ENCODE data around the gene CEBPG.

Gene CEBPG

GRCh38 chr19:33355535-33355934 is 18.0 kb upstream of the CEBPG start:
- no peak for FAIRE-seq

- no peak for FAIRE-seq
These were observed 16.0 kb upstream of the CEBPG start for GRCh38 chr19:33357556-33357955.

- FAIRE-seq = no peak
These were observed 15.1 kb upstream of the CEBPG start for GRCh38 chr19:33358408-33358807.

- no peak for FAIRE-seq
These were observed 13.9 kb upstream of the CEBPG start for GRCh38 chr19:33359581-33359980.

- FAIRE-seq = no peak
These were observed 10.8 kb upstream of the CEBPG start for GRCh38 chr19:33362508-33363228.

GRCh38 chr19:33363476-33363875 is 10.0 kb upstream of the CEBPG start:
- FAIRE-seq = no peak

- FAIRE-seq = no peak
These were observed 7.8 kb upstream of the CEBPG start for GRCh38 chr19:33365691-33366090.

GRCh38 chr19:33366127-33366526 is 7.4 kb upstream of the CEBPG start:
- FAIRE-seq = no peak

GRCh38 chr19:33366897-33367296 is 6.6 kb upstream of the CEBPG start:
- no peak for FAIRE-seq

GRCh38 chr19:33368074-33368864 is 5.2 kb upstream of the CEBPG start:
- no peak for FAIRE-seq

- no peak for FAIRE-seq
These were observed 2.7 kb upstream of the CEBPG start for GRCh38 chr19:33370783-33371182.

- FAIRE-seq = no peak
These were observed 766 bp downstream of the CEBPG start for GRCh38 chr19:33374236-33374714.

GRCh38 chr19:33375156-33375836 is 1.8 kb downstream of the CEBPG start:
- FAIRE-seq = no peak

- no peak for FAIRE-seq
These were observed 2.3 kb downstream of the CEBPG start for GRCh38 chr19:33375837-33376159.

- no peak for FAIRE-seq
These were observed 2.9 kb downstream of the CEBPG start for GRCh38 chr19:33376423-33376822.

- no peak for FAIRE-seq
These were observed 3.5 kb downstream of the CEBPG start for GRCh38 chr19:33376941-33377557.

- no peak for FAIRE-seq
These were observed 4.3 kb downstream of the CEBPG start for GRCh38 chr19:33377586-33378475.

- FAIRE-seq = no peak
These were observed 5.8 kb downstream of the CEBPG start for GRCh38 chr19:33379151-33379829.

- no peak for FAIRE-seq
These were observed 7.6 kb downstream of the CEBPG start for GRCh38 chr19:33381101-33381500.

GRCh38 chr19:33382006-33382405 is 8.5 kb downstream of the CEBPG start:
- no peak for FAIRE-seq

GRCh38 chr19:33382982-33383381 is 9.5 kb downstream of the CEBPG start:
- FAIRE-seq = no peak

Data from colon (tissue), 2 donors.